ENCODE results near the gene PKNOX1.
"Not testable (repeated sequence)": the region's sequence is repeated elsewhere in the genome, so short reads cannot be mapped to it uniquely, and the experiment has no call there.

PKNOX1 gene

DNA sequence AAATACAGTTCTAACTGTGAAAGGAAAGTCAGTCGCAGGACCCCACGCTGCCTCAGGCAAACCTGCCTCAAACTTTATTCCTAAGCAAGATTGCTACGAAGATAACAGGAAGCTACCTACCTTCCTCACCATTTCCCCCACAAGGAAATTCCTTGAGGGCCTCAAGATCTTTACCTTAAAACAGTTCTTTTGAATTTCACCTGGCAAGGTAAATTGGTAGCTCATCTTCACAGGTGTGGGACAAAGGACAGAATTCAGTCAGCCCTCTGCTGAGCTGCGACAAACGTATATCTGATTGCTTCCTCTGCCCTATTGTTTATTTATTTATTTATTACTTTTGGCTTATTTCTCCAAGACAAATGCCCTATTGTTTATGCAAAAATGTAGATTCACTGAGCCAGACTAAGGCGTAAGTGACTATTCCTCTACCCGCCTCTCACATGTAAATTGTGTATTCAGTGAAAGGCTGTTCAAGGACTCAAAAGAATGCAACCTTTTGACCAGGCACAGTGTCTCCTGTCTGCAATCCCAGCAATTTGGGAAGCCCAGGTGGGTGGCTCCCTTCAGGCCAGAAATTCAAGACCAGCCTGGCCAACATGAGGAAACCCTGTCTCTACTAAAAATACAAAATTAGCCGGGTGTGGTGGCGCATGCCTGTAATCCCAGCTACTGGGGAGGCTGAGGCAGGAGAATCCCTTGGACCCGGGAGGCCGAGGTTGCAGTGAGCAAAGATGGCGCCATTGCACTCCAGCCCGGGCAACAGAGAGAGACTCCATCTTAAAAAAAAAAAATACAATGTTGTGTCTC is 17.3 kb upstream of the PKNOX1 start:
- peak; percentile 98 for DNase-seq

DNA sequence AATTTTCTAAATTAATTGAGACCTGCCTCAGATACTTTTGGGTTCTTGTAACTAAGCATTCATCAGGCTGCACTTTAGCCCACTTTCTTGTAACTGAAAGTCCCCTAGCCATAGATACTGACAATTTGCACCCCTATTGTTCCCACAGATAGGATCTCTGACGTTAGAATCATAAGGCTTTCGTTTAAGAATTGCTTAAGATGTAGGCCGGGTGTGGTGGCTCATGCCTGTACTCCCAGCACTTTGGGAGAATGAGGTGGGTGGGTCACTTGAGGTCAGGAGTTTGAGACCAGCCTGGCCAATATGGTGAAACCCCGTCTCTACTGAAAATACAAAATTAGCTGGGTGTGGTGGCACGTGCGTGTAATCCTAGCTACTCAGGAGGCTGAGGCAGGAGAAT is 16.2 kb upstream of the PKNOX1 start:
- not testable (repeated sequence) for DNase-seq

DNA sequence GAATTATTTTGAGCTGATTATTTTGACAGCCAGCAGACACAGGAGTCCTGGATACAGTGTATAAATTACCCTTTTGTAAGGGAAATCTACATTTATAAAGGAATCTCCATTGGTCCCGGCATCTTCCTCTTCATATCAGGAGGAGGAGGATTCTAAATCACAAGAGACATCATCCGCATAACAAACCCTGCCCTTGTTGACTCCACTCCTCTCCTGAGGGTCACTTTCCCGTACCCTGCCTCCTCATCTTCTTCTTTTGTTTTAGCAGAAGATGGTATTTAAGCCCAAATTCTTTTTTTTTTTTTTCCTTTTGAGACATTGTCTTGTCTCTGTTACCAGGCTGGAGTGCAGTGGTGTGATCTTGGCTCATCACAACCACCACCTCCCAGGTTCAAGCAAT is 14.6 kb upstream of the PKNOX1 start:
- no peak for DNase-seq

DNA sequence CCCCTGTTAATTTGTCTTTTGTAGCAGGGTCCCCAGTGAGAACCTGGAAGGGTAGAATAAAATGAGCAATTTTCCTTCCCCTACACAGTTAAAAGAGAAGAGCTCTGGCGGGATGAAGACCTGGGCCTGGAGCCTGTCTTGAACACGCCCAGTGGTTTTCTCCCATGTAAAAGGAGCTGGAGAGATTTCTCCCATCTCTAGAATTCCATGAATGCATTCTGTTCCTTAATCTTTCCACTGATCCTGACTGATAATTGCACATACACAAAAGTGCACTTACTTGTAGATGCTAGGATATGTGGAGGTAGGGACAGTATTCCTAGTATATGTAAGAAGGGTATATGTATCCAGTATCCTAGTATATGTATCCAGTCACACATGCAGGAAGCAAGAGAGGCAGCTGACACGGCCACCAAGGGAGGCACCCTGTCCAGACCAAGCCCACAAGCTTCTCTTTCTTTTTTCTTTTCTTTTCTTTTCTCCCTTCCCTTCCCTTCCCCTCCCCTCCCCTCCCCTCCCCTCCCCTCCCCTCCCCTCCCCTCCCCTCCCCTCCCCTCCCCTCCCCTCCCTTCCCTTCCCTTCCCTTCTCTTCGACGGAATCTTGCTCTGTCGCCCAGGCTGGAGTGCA is 11.9 kb upstream of the PKNOX1 start:
- no peak for DNase-seq

DNA sequence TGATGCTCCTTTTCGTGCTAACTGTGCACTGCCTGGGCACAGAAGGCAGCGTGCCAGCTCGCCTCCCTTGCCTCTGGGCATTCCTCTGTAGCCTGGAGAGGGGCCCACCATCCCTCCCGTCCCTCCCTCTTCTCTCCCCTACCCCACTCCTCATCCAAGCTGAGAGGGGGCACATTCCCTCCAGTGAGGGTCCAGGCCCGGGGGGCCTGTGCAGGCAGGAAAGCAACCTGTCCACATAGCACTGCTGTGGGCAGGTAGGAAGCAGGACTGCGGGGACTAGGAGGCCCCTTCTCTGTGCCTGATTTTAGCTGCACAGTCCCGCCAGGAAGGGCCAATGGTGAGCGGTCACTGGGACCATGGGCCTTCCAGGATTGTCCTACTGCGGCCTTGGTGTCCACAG is 10.3 kb upstream of the PKNOX1 start:
- DNase-seq: no peak

DNA sequence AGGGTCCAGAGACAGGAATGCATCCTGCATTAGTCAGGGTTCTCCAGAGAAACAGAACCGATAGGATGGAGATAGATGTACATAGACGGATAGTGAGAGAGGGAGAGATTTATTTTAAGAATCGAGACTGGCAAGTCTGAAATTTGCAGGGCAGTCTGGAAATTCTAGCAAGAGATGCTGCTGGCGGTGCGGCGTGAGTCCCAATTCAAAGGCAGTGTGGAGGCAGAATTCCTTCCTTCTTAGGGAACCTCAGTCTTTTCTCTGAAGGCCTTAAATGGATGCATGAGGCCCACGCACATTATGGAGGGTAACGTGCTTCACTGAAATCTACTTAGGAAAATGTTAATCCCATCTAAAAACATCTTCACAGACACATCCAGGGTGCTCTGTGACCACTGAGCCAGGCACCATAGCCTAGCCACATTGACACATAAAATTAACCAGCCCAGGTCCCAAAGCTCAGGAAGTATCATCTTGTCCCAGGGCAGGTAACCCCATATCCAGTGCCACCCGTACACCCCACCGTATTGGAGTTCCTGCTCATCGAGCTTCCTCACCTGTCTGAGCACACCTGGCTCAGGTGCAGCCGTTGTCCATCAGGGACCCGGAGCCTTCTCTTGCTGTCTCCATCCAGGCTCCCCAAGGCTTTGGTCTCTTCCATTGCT is 9.7 kb upstream of the PKNOX1 start:
- DNase-seq: no peak

DNA sequence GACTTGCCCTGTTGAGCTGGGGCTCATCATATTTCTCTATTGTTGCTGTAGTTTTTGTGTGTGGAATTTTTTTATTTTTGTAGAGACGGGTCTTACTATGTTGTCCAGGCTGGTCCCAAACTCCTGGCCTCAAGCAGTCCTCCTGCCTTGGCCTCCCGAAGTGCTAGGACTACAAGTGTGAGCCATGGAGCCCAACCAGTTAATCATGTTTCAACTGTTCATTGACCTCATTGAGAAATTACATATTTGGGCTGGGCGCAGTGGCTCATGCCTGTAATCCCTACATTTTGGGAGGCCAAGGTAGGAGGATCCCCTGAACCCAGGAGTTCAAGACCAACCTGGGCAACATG is 9.2 kb upstream of the PKNOX1 start:
- DNase-seq: no peak

DNA sequence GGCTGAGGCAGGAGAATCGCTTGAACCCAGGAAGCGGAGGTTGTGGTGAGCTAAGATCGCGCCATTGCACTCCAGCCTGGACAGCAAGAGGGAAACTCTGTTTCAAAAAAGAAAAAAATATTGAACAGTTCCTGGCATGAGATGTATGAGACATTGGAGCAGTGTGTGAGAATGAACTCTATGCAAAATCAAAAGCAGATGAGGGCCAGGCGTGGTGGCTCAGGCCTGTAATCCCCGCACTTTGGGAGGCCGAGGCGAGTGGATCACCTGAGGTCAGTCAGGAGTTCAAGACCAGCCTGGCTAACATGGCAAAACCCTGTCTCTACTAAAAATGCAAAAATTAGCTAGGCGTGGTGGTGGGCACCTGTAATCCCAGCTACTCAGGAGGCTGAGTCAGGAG is 6.7 kb upstream of the PKNOX1 start:
- DNase-seq: not testable (repeated sequence)

DNA sequence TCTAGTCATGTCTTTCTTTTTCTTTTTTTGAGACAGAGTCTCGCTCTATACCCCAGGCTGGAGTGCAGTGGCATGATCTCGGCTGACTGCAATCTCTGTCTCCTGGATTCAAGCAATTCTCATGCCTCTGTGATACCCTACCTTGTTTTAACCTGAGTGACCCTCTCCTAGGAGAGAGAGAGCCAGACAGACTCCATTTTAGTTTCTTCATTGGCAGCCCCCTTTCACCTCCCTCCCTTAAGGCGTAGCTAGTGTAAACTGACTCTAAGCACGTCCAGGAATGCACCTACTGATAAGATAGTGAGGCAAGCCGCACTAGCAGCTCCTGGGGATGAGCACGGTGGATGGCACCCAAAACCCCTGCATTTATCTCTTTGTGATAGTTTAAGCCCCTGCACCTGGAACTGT is 5.2 kb upstream of the PKNOX1 start:
- no peak for DNase-seq

DNA sequence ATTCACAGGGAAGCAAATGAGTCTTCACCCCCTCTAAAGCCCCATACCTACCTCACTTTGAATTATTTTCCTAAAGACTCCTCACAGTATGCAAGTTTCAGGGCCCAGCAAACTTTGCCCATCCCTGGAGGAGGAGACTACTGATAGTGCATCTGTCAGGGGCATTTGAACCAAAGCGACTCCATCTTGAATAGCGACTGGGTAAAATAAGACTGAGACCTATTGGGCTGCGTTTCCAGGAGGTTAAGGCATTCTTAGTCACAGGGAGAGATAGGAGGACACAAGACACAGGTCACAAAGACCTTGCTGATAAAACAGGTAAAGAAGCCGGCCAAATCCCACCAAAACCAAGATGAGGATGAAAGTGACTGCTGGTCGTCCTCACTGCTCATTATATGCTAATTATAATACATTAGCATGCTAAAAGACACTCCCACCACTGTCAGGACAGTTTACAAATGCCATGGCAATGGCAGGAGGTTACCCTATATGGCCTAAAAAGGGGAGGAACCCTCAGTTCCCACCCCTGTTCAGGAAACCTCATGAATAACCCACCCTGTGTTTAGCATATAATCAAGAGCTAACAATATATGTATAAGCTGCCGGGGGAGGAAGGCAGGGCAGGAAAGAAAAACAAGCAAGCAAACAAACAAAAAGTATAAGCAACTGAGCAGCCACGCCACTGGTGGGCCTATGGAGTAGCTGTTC is 3.3 kb upstream of the PKNOX1 start:
- no peak for DNase-seq

DNA sequence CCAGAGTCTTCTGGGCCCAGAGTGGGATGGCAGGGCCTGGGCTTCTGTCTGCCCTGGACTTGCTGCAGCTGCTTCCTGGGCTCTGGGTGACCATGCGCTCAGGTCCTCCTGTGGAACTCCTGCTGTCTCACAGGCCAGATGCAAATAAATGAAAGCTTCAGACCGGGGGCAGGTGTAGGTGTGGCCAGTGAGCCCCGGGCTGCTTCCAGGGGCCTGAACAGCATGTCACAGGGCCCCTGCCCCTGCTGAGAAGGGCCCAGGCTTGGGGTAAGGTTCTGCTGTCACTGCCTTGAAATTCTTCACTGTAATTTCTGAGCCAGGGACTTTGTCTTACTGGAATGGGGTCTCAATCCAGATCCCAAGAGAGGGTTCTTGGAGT is 2.5 kb upstream of the PKNOX1 start:
- DNase-seq: no peak

DNA sequence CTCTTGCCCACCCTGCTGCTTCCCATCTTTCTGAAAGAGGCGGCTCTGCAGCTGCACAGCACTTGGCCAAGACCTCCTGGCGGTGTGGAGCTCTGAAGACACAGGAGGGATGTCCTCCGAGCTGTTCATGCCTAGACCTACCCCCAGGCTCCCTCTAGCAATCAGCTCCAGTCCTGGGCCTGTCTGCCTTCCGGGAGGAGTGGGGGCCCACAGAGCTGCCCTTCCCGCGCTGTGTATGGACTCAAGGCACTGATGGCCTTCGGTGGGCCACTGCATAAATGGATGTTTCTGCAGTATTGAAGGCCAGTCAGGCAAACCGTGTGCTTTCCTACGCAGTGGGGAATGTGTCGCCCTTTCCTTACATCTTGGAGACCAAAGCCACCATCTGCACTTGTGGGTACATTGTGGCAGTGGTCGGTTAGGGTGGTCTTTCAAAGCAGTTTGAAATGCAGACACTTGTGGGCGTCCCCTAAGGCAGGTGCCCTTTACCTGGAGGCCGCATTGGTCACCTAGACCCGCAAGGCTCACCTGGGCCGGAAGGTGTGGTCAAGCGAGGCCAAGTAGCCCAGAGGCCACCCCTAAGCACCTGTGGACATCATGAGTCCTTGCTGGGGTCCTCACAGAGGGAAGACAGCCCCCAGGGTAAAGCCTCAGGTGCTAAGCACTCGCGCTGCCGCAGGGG is 912 bp upstream of the PKNOX1 start:
- DNase-seq: no peak

DNA sequence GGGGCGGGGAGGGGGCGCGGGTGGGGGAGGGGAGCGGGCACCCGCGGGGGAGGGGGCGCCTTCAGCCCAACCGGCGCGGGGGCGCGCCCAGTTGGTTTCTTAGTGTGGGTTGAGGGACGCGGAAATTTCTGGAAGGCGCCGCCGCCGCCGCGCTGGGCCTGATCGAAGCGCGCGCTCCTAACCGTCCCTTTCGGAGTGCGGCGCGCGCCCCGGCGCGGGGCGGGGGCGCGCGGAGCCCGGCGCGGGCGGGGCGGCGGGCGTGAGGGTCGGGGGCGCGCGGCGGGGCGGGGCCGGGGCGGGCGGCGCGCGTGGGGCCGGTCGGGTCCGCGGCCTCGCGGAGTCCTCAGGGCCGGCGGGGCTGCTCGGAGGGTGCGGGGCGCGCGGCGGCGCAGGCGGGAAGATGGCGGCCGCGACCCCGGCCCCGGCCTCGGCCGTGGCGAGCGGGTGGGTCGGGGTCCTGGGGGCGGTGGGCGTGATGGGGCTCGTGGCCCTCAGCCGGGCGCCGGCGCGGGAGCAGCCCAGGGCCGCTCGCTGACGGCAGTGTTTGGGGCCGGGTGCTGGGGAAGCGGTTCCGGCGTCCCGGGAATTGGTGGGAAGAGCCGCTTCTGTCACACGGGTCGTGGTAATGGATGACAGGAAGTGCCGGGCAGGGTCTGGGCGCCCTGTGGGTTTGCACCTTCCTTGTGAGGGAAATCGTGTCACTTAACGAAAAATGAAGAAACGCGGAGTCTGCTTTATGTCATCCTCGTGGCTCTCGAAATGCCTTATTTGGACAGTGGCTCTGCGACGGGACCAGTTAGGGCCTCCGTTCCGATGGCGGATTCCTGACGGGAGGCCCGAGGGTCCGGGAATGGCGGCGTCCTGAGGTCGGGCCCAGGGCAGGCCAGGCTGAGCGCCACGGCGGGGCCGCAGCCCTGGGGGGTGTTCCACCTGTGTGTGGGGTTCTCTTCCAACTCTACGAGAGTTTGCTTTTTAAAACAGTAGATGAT is 764 bp downstream of the PKNOX1 start:
- peak; percentile 76 for DNase-seq

DNA sequence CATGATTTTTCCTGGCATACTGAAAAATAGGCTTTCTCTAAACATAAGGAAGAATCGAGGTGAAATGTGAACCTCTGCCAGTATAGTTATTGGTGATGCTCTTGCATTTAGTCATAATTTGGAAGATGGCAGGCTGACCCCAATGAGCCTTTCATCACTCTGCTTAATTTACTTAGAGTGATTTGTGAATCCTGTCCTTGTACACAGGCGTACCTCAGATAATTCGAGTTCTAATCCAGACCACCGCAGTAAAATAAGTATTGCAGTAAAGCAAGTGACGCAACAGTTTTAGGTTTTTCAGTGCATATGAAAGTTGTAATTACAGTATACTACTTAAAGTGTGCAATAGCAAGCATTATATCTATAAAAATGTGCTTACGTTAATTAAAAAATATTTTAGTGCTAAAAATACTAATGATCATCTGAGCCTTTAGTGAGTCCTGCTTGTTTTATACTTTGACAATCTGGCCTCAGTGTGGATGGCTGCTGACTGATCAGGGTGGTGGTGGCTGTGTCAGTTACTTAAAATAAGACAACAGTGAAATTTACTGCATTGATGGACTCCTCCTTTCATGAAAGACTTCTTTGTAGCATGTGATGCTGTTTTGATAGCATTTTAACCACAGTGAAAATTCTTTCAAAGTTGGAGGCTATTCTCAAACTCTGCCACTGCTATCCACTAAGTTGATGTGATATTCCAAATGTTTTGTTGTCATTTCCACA is 1.7 kb downstream of the PKNOX1 start:
- DNase-seq: no peak

DNA sequence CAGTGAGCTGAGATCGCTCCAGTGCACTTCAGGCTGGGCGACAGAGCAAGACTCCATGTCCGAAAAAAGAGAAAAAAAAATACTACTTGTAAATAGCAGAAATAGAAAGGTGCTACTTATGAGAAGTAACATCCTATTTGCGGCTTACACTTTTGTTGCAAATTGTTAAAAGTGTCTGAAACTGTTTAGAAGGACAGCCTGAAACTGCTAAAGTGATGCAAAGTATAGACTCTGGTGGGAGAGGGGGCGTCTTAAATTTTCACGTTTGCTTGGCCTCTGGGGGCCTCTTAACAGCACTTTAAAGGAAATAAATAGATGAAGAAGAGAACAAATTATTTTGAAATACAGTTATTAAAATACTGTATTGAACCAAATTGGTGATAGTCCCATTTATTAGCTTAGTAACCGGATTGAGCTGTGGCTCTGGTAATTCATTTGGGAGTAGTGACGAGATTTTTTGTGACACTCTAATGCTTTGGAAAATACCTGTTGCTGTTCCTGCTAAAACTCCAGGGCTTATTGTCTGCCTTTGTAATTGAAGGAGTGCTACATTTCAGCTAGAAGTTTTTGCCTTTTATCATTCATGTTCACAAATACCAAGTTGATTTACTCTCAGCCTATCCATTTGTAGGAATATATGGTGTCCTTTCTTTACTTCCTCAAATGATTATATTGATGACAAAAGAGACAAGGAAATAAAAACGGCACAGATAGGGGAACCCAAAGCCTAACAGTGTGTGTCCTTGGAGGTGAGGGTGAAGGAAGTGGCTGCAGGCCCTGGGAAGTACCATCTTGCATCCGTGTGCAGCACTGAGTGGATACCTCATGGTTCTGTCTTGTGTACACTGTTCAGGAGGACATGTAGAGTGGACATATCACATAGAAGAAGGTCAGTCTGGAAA is 6.2 kb downstream of the PKNOX1 start:
- no peak for DNase-seq

DNA sequence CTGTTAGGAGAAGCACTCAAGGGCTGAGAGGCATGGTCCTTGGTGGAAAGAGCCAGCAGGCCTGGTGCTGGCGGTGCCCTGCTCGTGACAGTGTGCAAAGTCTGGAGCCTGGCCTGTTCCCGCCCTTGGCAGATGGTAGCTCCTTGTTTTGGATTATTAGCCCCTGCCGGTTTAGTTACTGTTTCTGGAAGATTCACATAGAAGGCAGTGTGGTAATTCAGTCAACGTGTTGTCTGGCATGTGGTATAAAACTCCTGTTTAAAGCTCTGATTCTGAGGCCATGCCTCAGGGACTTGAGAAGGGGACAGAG is 6.8 kb downstream of the PKNOX1 start:
- DNase-seq: no peak

DNA sequence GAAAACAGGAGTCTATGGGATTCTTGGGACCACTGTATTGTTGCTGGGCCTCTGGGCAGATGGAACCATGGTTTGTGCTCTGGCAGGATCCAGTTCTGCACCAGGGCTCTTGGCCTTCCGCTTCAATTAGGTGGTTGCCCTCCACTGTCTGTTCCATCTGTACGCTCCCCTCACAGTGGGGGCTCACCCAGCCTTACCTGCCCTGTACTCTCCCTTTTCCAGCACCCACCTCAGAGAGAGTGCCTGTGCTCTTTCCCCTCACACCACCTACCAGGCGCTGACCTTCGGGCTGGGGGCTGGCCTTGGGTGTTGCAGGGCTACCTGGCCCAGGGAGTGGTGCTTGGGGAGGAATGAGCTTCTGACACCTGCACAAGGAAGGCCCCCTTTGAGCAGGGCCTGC is 7.5 kb downstream of the PKNOX1 start:
- no peak for DNase-seq

DNA sequence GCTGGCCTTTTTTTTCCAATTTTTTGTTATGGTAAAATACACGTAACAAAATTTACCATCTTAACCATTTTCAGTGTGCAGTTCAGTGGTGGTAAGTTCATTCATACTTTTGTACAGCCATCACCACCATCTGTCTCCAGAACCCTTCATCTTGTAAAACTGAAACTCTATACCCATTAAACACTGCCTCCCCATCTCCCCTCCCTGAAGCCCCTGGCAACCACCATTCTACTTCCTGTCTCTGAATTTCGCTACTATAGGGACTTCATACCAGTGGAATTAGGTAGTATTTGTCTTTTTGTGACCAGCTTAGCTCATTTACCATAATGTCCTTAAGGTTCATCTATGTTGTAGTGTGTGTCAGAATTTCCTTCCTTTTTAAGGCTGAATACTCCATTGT is 8.7 kb downstream of the PKNOX1 start:
- no peak for DNase-seq

DNA sequence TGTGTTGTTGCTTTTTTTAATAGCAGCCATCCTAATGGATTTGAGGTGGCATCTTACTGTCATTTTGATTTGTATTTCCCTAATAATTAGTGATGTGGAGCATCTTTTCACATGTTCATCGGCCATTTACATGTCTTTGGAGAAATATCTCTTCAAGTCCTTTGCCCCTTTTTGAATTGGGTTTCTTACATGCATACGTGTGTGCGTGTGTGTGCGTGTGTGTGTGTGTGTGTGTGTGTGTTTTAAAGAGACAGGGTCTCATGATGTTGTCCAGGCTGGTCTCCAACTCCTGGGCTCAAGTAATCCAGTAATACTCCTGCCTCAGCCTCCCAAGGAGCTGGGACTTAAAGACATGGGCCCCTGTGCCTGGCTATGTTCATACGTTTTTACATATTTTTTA is 9.5 kb downstream of the PKNOX1 start:
- no peak for DNase-seq

DNA sequence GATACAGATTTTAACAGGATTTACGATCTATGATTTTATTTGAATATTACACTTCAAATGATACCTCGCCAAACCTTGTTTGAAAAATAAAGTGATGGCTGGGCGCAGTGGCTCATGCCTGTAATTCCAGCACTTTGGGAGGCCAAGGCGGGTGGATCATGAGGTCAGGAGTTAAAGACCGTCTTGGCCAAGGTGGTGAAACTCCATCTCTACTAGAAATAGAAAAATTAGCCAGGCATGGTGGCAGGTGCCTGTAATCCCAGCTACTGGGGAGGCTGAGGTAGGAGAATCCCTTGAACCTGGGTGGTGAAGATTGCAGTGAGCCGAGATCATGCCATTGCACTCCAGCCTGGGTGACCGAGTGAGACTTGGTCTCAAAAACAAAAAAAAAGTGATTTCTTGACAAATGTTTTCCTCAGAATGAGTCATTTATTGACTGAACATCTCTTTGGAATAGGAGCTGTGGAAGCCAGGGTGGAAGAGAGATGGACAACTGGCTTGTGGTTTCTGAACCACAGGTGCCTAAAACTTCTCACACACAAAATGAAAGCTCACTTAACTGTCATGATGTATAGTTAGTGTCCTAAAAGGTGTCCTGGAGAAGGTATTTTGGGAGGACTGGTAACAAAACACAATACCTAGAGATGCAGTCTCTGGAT is 11.9 kb downstream of the PKNOX1 start:
- DNase-seq: no peak

Data from NK-92 treated with Interleukin-12 subunit alpha and Interleukin-12 subunit beta, amount 100 ng/mL, for 24 hours (cell line).